Coronary artery (tissue), 2 donors: ENCODE data around the gene RAB31.

Experiments
- DNase-seq: peaks from one replicate; pipeline ENCODE4 v3.0.0-alpha.2; 2017; ENCODE audit warnings: low spot score
- H3K27ac ChIP-seq, 2 donors: fragments of 200-600 bp; sonication (generic); one replicate each; pipeline ENCODE4 v1.5.1; 2016 to 2019
- H3K4me3 ChIP-seq: fragments of 200-600 bp; sonication (generic); 2 replicates; pipeline ENCODE4 v1.5.1; 2016; ENCODE audit warnings: mild to moderate bottlenecking, moderate library complexity
- CTCF ChIP-seq: fragments of 200-600 bp; sonication (generic); IDR thresholded peaks from one replicate; pipeline ENCODE4 v1.5.1; 2019; ENCODE audit warnings: antibody characterized with exemption

Gene RAB31

GRCh38 chr18:9701609-9702349, 6.3 kb upstream of the RAB31 start:
- Histone ChIP-seq H3K4me3 (no peak overlapping the region), H3K27ac (no peak overlapping the region)
- no peak for TF ChIP-seq CTCF
- DNase-seq: no peak

- no peak overlapping the region for H3K27ac ChIP-seq
- no peak for DNase-seq
Observed at GRCh38 chr18:9704233-9705118, 3.6 kb upstream of the RAB31 start.

GRCh38 chr18:9705183-9705829, 2.8 kb upstream of the RAB31 start:
- DNase-seq: no peak
- H3K27ac ChIP-seq: no peak overlapping the region
- H3K4me3 ChIP-seq: no peak overlapping the region
- TF ChIP-seq CTCF: no peak

More at GRCh38 chr18:9704233-9705118, 3.6 kb upstream of the RAB31 start:
- no peak for TF ChIP-seq CTCF
- H3K4me3 ChIP-seq: no peak overlapping the region

- no peak overlapping the region for H3K4me3 ChIP-seq
- no peak for TF ChIP-seq CTCF
- H3K27ac ChIP-seq: peak overlapping the region; percentile 88 to 97
- no peak for DNase-seq
Observed at GRCh38 chr18:9706081-9706935, 1.8 kb upstream of the RAB31 start.

GRCh38 chr18:9707381-9708056, 582 bp upstream of the RAB31 start:
- Histone ChIP-seq H3K4me3 (peak overlapping the region; percentile 88), H3K27ac (peak overlapping the region; percentile 88 to 97)
- DNase-seq: no peak
- no peak for TF ChIP-seq CTCF
